Testis (tissue), 3 donors: ENCODE measurements around the gene SPG11. TPM values are rescaled to one million over a fixed set of nuclear protein-coding genes. Genes with fewer than 3 reads are reported as not detected.
"Not testable (repeated sequence)": the region's sequence is repeated elsewhere in the genome, so short reads cannot be mapped to it uniquely, and the experiment has no call there.

ENCODE experiments used
- DNase-seq: peaks from one replicate; pipeline ENCODE4 v3.0.0-alpha.2; 2019
- H3K27ac ChIP-seq, 2 donors: fragments of 200-600 bp; sonication (generic); one replicate each; pipeline ENCODE4 v1.5.1; 2019
- H3K27me3 ChIP-seq: fragments of 200-600 bp; sonication (generic); one replicate; pipeline ENCODE4 v1.5.1; 2019
- H3K36me3 ChIP-seq: fragments of 200-600 bp; sonication (generic); one replicate; pipeline ENCODE4 v1.5.1; 2017; ENCODE audit warnings: low read depth; ENCODE audit errors: missing control alignments
- H3K4me1 ChIP-seq: fragments of 200-600 bp; sonication (generic); one replicate; pipeline ENCODE4 v1.5.1; 2019
- H3K4me3 ChIP-seq, 2 donors: fragments of 200-600 bp; sonication (generic); one replicate each; pipeline ENCODE4 v1.5.1; 2017 to 2019
- H3K9me3 ChIP-seq: fragments of 200-600 bp; sonication (generic); one replicate; pipeline ENCODE4 v1.5.1; 2017
- POLR2A ChIP-seq: fragments of 450-650 bp; IDR thresholded peaks from one replicate; pipeline ENCODE4 v1.6.1; 2017; ENCODE audit warnings: antibody characterized with exemption, mild to moderate bottlenecking, moderate library complexity
- WGBS, 2 donors: methylation state at CpG; one replicate each; pipeline ENCODE4 v1.1.5; 2018; 5-methylcytosine and 5-hydroxymethylcytosine counted together
- intact Hi-C: fragments of 100-400 bp; cut with DNase I; formaldehyde crosslinking; loops from one replicate; pipeline ENCODE4 v1.15.1; 2023; ENCODE audit warnings: low total_unique reads
- polyA plus RNA-seq: library from polyadenylated mRNA; stranded (reverse); fragments of 350-450 nt; fragmentation: Illumina TruSeq; extraction: RNeasy Lipid Tissue Mini Kit (QIAGEN cat#74804); gene quantifications from one replicate; pipeline ENCODE4 v1.2.3, GENCODE V29; 2014; ENCODE audit warnings: low read depth, low replicate concordance; ENCODE audit not compliant: insufficient read depth
- total RNA-seq, 2 donors: library from RNA; depleted of rRNA; stranded (reverse); fragments of >200 nt; gene quantifications; one replicate each; pipeline ENCODE4 v1.2.3, GENCODE V29; 2016
- TF ChIP-seq, protein P1 (sequence below), 3 experiments: fragments of 450-650 bp in 2 of 3; fragments of 200-600 bp in 1 of 3; sonication (generic) in 1 of 3; IDR thresholded peaks; one replicate each; pipeline ENCODE4 v1.5.1; 2016 to 2019; ENCODE audit warnings: antibody characterized with exemption in 3 of 3, mild to moderate bottlenecking in 2 of 3, moderate library complexity in 1 of 3

The SPG11 gene
- total and polyA plus RNA-seq, 3 donors from 2014 or later: 89.6 to 137 (median 127) TPM

DNA sequence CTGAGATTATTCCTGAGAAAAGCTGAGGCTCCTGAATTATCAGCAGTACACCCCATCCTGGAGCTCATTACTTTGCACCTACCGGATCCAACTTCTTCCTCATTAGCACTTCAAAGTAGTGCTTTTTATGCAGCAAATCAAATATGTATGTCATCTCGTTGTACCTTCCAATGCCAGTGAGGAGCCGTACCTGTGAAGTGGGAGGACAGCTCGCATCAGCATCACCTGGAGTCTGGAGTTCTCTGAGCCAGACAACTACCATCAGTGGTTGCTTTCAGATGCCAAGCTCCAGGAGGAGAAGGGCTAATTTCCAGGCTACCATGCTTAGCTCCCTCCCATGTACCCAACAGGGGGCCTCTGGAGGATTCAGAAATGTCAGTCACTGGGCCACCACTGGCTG lies 94.1 kb downstream of the SPG11 start:
- intact Hi-C loops: no loop called here
- Histone ChIP-seq H3K4me3 (no peak overlapping the region), H3K4me1 (no peaks in the 10 kb centered on the region), H3K27ac (no peak overlapping the region), H3K27me3 (no peaks in the 10 kb centered on the region), H3K9me3 (no peaks in the 10 kb centered on the region), H3K36me3 (no peaks in the 10 kb centered on the region)
- WGBS, 2 donors: 88 to 92% methylated on average over 4 of the region's 4 CpGs
- TF ChIP-seq POLR2A: no peak
- TF ChIP-seq, protein P1, sequence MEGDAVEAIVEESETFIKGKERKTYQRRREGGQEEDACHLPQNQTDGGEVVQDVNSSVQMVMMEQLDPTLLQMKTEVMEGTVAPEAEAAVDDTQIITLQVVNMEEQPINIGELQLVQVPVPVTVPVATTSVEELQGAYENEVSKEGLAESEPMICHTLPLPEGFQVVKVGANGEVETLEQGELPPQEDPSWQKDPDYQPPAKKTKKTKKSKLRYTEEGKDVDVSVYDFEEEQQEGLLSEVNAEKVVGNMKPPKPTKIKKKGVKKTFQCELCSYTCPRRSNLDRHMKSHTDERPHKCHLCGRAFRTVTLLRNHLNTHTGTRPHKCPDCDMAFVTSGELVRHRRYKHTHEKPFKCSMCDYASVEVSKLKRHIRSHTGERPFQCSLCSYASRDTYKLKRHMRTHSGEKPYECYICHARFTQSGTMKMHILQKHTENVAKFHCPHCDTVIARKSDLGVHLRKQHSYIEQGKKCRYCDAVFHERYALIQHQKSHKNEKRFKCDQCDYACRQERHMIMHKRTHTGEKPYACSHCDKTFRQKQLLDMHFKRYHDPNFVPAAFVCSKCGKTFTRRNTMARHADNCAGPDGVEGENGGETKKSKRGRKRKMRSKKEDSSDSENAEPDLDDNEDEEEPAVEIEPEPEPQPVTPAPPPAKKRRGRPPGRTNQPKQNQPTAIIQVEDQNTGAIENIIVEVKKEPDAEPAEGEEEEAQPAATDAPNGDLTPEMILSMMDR (IDR thresholded peaks at IDR 0.05): no peak
- no peak for DNase-seq

DNA sequence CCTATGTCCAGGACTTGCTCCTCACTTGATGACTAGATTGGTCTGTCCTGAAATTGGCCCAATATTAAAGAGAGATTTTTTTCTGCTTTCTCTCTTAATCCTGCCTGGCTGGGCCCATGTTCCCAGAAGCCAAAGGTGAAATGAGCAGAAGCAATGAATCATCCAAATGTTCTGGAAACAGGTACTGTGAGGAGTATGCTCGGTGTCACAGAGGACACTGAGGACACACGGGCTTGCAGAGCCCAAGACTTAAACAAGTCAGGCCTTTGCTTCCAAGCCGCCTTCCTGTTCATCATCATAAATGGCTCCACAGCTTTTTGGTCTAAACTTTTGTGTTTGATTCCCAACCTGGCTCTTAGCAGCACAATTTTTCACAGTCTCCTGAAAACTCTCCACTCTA lies 95.1 kb downstream of the SPG11 start:
- no peak overlapping the region for H3K4me3 ChIP-seq
- no peak for DNase-seq
- no peaks in the 10 kb centered on the region for H3K36me3 ChIP-seq
- no peak for TF ChIP-seq POLR2A
- TF ChIP-seq, protein P1 (IDR thresholded peaks at IDR 0.05): no peak
- intact Hi-C loops: no loop called here
- H3K9me3 ChIP-seq: no peaks in the 10 kb centered on the region
- 88 to 100% methylated on average over 3 of the region's 3 CpGs for WGBS, 2 donors
- no peak overlapping the region for H3K27ac ChIP-seq
- no peaks in the 10 kb centered on the region for H3K27me3 ChIP-seq
- H3K4me1 ChIP-seq: no peaks in the 10 kb centered on the region

DNA sequence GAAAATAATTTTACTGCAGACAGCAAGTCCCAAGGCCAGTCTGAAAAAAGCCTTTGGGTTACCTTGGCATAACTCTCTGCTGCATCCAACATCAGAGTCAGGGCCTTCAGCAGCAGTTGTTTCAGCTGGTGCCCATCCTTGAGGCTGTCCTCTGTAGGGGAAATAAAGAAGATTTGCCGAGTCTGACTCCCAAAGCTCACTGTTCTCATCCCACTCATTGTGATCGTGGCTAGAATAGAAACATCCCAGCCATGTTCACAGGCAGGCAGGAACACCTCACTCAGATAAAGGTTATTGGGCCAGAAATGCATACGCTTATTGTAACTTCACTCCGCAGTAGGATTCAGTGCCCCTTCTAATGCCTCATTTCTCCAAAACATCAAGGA lies 97.3 kb downstream of the SPG11 start:
- no peak for TF ChIP-seq POLR2A
- TF ChIP-seq, protein P1 (IDR thresholded peaks at IDR 0.05): no peak
- intact Hi-C loops: no loop called here

DNA sequence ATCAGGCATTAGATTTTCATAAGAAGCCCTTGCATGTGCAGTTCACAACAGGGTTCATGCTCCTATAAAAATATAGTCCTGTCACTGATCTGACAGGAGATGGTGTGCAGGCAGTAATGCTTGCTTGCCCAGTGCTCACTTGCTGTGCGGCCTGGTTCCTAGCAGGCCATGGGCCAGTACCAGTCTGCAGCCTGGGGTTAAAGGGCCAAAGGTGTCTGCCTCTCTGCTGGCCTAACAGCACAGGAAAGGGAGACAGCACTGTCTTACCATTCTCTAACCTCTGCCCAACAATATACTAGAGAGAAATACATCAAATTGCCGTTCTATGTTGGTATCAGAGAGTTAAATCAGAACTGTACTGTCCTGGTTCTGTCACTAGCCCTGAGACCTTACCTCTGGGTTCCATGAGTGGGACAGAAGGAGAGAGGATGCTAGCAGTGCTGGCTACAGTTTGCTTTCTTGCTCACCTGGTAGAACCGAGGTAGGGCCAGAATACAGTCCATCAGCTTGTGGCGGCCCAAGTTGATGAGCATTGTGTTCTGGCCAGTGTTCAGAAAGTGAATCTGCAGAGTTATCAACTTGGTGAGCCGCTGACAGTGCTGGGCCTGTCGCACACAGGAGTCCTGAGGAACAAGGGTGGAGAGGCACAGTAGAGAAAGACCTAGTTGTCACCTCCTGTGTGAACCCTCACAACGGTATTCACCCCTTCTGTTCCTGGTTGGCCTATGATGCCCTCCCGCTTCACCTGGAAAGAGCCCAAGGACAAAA lies 97.9 kb downstream of the SPG11 start:
- Histone ChIP-seq H3K4me3 (no peak overlapping the region), H3K27ac (no peak overlapping the region), H3K4me1 (no peaks in the 10 kb centered on the region), H3K36me3 (no peaks in the 10 kb centered on the region), H3K9me3 (no peaks in the 10 kb centered on the region), H3K27me3 (no peaks in the 10 kb centered on the region)
- intact Hi-C loops: no loop called here
- TF ChIP-seq POLR2A: no peak
- TF ChIP-seq, protein P1 (IDR thresholded peaks at IDR 0.05): no peak
- DNase-seq: no peak
- 88 to 92% methylated on average over 8 of the region's 8 CpGs for whole genome bisulfite sequencing, 2 donors

More for the DNA sequence above, 97.3 kb downstream of the SPG11 start:
- no peaks in the 10 kb centered on the region for H3K9me3 ChIP-seq
- WGBS, 2 donors: 82 to 87% methylated on average over 4 of the region's 4 CpGs
- no peak overlapping the region for H3K27ac ChIP-seq
- no peaks in the 10 kb centered on the region for H3K4me1 ChIP-seq
- H3K36me3 ChIP-seq: no peaks in the 10 kb centered on the region
- H3K27me3 ChIP-seq: no peaks in the 10 kb centered on the region
- DNase-seq: no peak
- no peak overlapping the region for H3K4me3 ChIP-seq

DNA sequence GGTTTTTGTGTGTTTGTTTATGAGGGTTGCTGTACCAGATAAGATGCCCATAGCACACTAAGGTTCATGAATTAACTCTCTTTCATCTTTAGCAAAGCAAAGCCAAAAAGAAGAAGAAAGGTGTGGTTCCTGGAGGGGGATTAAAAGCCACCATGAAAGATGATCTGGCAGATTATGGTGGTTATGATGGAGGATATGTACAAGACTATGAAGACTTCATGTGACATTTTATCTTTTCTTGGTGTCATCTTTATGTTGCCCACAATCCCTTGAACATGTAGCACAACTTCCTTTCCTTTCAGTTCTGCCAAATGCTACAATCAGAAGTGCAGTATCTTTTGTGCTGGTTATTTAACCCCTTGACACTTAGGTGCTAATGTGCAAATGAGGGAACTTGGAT lies 102.5 kb downstream of the SPG11 start:
- DNase-seq, H3K36me3 ChIP-seq, H3K27ac ChIP-seq, H3K9me3 ChIP-seq, H3K27me3 ChIP-seq, H3K4me1 ChIP-seq, intact Hi-C loops, H3K4me3 ChIP-seq: not testable (repeated sequence)
